Breast epithelium (tissue), 3 donors: Measurements from ENCODE around the gene XYLT1.

ENCODE experiments used
- POLR2A ChIP-seq: fragments of 450-650 bp; IDR thresholded peaks from one replicate; pipeline ENCODE4 v1.6.1; 2016; ENCODE audit warnings: antibody characterized with exemption, mild to moderate bottlenecking, moderate library complexity
- POLR2AphosphoS5 ChIP-seq, 3 donors: sonication (generic); formaldehyde crosslinking; IDR thresholded peaks; one replicate each; pipeline ENCODE4 v1.6.1; 2017; ENCODE audit warnings: antibody characterized with exemption in 3 of 3
- TF ChIP-seq, protein P1 (sequence below), 3 donors: fragments of 450-650 bp; IDR thresholded peaks; one replicate each; pipeline ENCODE4 v1.5.1; 2016 to 2017; ENCODE audit warnings: antibody characterized with exemption in 3 of 3, mild to moderate bottlenecking in 3 of 3, moderate library complexity in 3 of 3

DNA sequence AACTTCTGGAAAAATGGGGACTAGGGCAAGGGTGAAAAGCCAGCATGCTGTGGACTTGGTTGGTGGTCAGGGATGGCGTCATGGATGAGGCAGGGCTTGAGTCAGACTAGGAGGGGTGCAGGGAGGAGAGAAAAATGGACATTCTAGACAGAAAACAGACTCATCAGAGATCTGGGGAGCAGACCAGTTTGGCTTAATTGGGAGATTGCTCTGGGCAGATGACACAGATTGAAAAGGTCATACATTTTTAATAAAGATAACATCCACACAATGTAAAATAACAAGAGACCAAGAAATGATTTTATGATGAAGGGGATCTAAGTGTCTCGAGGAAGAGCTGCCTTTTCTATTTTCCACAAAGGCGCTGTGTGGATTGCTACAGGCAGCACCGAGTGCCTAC, 326.3 kb downstream of the XYLT1 start:
- TF ChIP-seq POLR2A (no peak), POLR2AphosphoS5 (IDR thresholded peaks at IDR 0.05) (no peak)
- TF ChIP-seq, protein P1, sequence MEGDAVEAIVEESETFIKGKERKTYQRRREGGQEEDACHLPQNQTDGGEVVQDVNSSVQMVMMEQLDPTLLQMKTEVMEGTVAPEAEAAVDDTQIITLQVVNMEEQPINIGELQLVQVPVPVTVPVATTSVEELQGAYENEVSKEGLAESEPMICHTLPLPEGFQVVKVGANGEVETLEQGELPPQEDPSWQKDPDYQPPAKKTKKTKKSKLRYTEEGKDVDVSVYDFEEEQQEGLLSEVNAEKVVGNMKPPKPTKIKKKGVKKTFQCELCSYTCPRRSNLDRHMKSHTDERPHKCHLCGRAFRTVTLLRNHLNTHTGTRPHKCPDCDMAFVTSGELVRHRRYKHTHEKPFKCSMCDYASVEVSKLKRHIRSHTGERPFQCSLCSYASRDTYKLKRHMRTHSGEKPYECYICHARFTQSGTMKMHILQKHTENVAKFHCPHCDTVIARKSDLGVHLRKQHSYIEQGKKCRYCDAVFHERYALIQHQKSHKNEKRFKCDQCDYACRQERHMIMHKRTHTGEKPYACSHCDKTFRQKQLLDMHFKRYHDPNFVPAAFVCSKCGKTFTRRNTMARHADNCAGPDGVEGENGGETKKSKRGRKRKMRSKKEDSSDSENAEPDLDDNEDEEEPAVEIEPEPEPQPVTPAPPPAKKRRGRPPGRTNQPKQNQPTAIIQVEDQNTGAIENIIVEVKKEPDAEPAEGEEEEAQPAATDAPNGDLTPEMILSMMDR (IDR thresholded peaks at IDR 0.05): no peak
